Neural crest cell (in vitro differentiated cells): ENCODE results near the gene NXPH2. TPM values are rescaled to one million over a fixed set of nuclear protein-coding genes. Genes with fewer than 3 reads are reported as not detected.

Experiments
- DNase-seq: peaks from one replicate; pipeline ENCODE4 v3.0.0; 2021; ENCODE audit warnings: low read depth, mixed read lengths, low spot score
- H3K27ac Mint-ChIP-seq: one replicate; pipeline ENCODE4 v1.8.0; 2021; ENCODE audit warnings: mild to moderate bottlenecking, mixed read lengths; ENCODE audit not compliant: unreplicated experiment
- H3K27me3 Mint-ChIP-seq: 2 replicates; pipeline ENCODE4 v1.8.0; 2021; ENCODE audit warnings: low read depth, mild to moderate bottlenecking, mixed read lengths
- H3K36me3 Mint-ChIP-seq: 2 replicates; pipeline ENCODE4 v1.8.0; 2021; ENCODE audit warnings: low read depth, mild to moderate bottlenecking, mixed read lengths
- H3K4me1 Mint-ChIP-seq: 2 replicates; pipeline ENCODE4 v1.8.0; 2021; ENCODE audit warnings: mixed read lengths
- H3K4me3 Mint-ChIP-seq: one replicate; pipeline ENCODE4 v1.8.0; 2021; ENCODE audit warnings: mild to moderate bottlenecking, mixed read lengths
- H3K9me3 Mint-ChIP-seq: 2 replicates; pipeline ENCODE4 v1.8.0; 2021; ENCODE audit warnings: mixed read lengths
- CTCF ChIP-seq: fragments of 200-600 bp; sonication (generic); conservative IDR thresholded peaks from 2 replicates; pipeline ENCODE4 v1.5.0; 2021; ENCODE audit warnings: antibody characterized with exemption, mild to moderate bottlenecking
- total RNA-seq: library from RNA; stranded (reverse); gene quantifications from 2 replicates; pipeline ENCODE4 v1.2.1, GENCODE V29; 2021

The NXPH2 gene
- total RNA-seq, 1 donor from 2014 or later: 3.6 TPM

GRCh38 chr2:138771534-138771933 is 8.7 kb downstream of the NXPH2 start:
- DNase-seq: no peak
- Mint-ChIP-seq H3K4me1 (no peaks in the 10 kb centered on the region), H3K36me3 (no peaks in the 10 kb centered on the region), H3K27ac (no peak overlapping the region), H3K9me3 (no peaks in the 10 kb centered on the region), H3K27me3 (peaks cover 9% of the 10 kb centered on the region), H3K4me3 (no peak overlapping the region)
- TF ChIP-seq CTCF: no peak

- TF ChIP-seq CTCF: no peak
- Mint-ChIP-seq H3K27me3 (no peaks in the 10 kb centered on the region), H3K36me3 (no peaks in the 10 kb centered on the region)
These were observed 13.1 kb downstream of the NXPH2 start for GRCh38 chr2:138767101-138767500.

GRCh38 chr2:138766464-138766863 is 13.7 kb downstream of the NXPH2 start:
- Mint-ChIP-seq H3K9me3 (no peaks in the 10 kb centered on the region), H3K4me1 (no peaks in the 10 kb centered on the region), H3K36me3 (no peaks in the 10 kb centered on the region), H3K27me3 (no peaks in the 10 kb centered on the region), H3K4me3 (no peak overlapping the region), H3K27ac (no peak overlapping the region)
- DNase-seq: no peak
- no peak for TF ChIP-seq CTCF

More at GRCh38 chr2:138767101-138767500, 13.1 kb downstream of the NXPH2 start:
- H3K4me3 Mint-ChIP-seq: no peak overlapping the region
- no peaks in the 10 kb centered on the region for H3K9me3 Mint-ChIP-seq
- no peaks in the 10 kb centered on the region for H3K4me1 Mint-ChIP-seq
- no peak for DNase-seq
- no peak overlapping the region for H3K27ac Mint-ChIP-seq

DNA sequence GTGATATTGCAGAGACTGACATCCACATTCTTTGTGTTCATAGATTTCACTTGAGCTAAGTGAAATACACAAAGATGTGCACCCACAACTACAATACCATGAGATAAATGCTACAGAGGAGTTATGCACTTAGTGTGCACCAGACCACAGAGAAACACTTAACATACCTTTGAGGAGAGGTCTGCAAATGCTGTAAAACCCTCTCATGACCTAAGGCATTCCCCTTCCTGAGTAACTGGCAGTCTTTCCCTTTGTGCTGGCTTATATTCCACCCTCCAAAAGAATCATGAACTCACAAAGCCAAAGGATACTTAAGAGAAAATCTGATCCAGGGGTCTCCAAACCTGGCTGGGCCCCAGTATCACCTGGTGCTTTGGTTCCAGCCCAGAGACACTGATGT is 16.2 kb downstream of the NXPH2 start:
- Mint-ChIP-seq H3K27ac (no peak overlapping the region), H3K36me3 (peaks cover 3% of the 10 kb centered on the region), H3K27me3 (no peaks in the 10 kb centered on the region), H3K9me3 (peaks cover 2% of the 10 kb centered on the region), H3K4me1 (no peaks in the 10 kb centered on the region), H3K4me3 (no peak overlapping the region)
- TF ChIP-seq CTCF: no peak
- DNase-seq: no peak

DNA sequence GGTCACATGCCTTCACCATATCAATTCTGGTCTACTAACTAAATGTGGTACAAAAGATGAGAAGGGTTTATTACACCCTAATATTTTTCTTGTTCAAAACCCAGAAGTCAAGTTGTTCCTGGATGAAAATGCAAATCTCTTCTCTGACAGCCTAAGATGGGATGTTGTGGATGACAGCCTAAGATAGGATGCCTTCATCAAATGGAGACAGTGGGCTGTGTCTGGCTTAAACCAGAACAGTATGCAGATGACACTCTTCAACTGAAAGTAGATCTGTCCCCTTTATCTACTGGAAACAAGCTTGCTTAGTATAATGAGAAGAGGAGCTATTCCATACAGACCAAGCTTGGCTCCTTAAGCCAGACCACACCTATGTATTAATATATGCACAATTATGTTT is 17.7 kb downstream of the NXPH2 start:
- no peak for DNase-seq
- H3K4me1 Mint-ChIP-seq: no peaks in the 10 kb centered on the region
- no peaks in the 10 kb centered on the region for H3K27me3 Mint-ChIP-seq
- no peak overlapping the region for H3K27ac Mint-ChIP-seq
- no peak for TF ChIP-seq CTCF
- no peak overlapping the region for H3K4me3 Mint-ChIP-seq
- H3K36me3 Mint-ChIP-seq: peaks cover 3% of the 10 kb centered on the region
- peaks cover 2% of the 10 kb centered on the region for H3K9me3 Mint-ChIP-seq

DNA sequence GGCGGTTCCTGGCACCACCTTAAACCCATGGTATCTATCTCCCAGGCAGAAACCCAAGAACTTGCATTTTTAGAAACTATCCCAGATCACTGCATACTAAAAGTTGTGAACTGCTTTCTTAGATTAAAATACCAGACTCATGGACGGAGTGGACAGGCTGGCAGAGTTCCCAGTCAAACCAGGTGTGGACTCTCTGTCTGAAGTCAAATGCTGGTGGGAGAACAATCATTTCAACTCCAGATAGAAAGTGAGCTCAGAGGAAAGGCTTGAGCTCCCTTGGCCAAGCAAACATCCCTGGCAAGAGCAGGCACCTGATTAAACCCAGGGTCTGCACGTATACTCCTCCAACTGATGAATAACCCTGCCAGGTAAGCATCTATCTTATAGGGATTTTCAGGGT is 19.5 kb downstream of the NXPH2 start:
- Mint-ChIP-seq H3K9me3 (peaks cover 2% of the 10 kb centered on the region), H3K4me3 (no peak overlapping the region), H3K27ac (no peak overlapping the region), H3K4me1 (no peaks in the 10 kb centered on the region), H3K27me3 (no peaks in the 10 kb centered on the region), H3K36me3 (peaks cover 3% of the 10 kb centered on the region)
- no peak for TF ChIP-seq CTCF
- DNase-seq: no peak
